Endothelial cell (in vitro differentiated cells): ENCODE measurements around the gene KANK2. TPM values are rescaled to one million over a fixed set of nuclear protein-coding genes. Genes with fewer than 3 reads are reported as not detected.

Experiments used
- DNase-seq: peaks from one replicate; pipeline ENCODE4 v3.0.0; 2021; ENCODE audit warnings: low spot score
- H3K27ac Mint-ChIP-seq: one replicate; pipeline ENCODE4 v1.8.0; 2021; ENCODE audit warnings: mixed read lengths, inconsistent platforms; ENCODE audit not compliant: unreplicated experiment
- H3K27me3 Mint-ChIP-seq: one replicate; pipeline ENCODE4 v1.8.0; 2021; ENCODE audit warnings: mild to moderate bottlenecking, moderate library complexity, mixed read lengths, inconsistent platforms; ENCODE audit not compliant: unreplicated experiment
- H3K36me3 Mint-ChIP-seq: one replicate; pipeline ENCODE4 v1.8.0; 2021; ENCODE audit warnings: mild to moderate bottlenecking, low read depth, mixed read lengths, inconsistent platforms; ENCODE audit not compliant: unreplicated experiment
- H3K4me1 Mint-ChIP-seq: one replicate; pipeline ENCODE4 v1.8.0; 2021; ENCODE audit warnings: mild to moderate bottlenecking, mixed read lengths, inconsistent platforms; ENCODE audit not compliant: unreplicated experiment
- H3K4me3 Mint-ChIP-seq: one replicate; pipeline ENCODE4 v1.8.0; 2021; ENCODE audit warnings: mild to moderate bottlenecking, mixed read lengths, inconsistent platforms; ENCODE audit not compliant: unreplicated experiment
- H3K9me3 Mint-ChIP-seq: one replicate; pipeline ENCODE4 v1.8.0; 2021; ENCODE audit warnings: mixed read lengths, inconsistent platforms; ENCODE audit not compliant: unreplicated experiment
- CTCF ChIP-seq: fragments of 200-600 bp; sonication (generic); IDR thresholded peaks from one replicate; pipeline ENCODE4 v1.5.0; 2021; ENCODE audit warnings: antibody characterized with exemption; ENCODE audit not compliant: unreplicated experiment
- total RNA-seq: library from RNA; stranded (reverse); fragmentation: NEBNext Ultra II Directional; extraction: Animal tissue kit (Norgen Biotek cat#: 25700); gene quantifications from one replicate; pipeline ENCODE4 v1.2.1, GENCODE V29; 2021; ENCODE audit not compliant: unreplicated experiment

The KANK2 gene
- total RNA-seq, 1 donor from 2014 or later: 103 TPM

- Mint-ChIP-seq H3K27me3 (peaks cover 10% of the 10 kb centered on the region), H3K27ac (peak overlapping the region; percentile 22), H3K9me3 (no peaks in the 10 kb centered on the region), H3K36me3 (peaks cover 53% of the 10 kb centered on the region), H3K4me1 (no peaks in the 10 kb centered on the region), H3K4me3 (peak overlapping the region; percentile 71)
- TF ChIP-seq CTCF: no peak
- no peak for DNase-seq
These were observed 80.8 kb downstream of the KANK2 start for GRCh38 chr19:11116507-11116906.

- Mint-ChIP-seq H3K27me3 (peaks cover 11% of the 10 kb centered on the region), H3K36me3 (peaks cover 55% of the 10 kb centered on the region)
These were observed 81.4 kb downstream of the KANK2 start for GRCh38 chr19:11115895-11116446.

GRCh38 chr19:11115042-11115441, 82.3 kb downstream of the KANK2 start:
- Mint-ChIP-seq H3K27ac (peak overlapping the region; percentile 13), H3K27me3 (peaks cover 9% of the 10 kb centered on the region), H3K4me1 (no peaks in the 10 kb centered on the region), H3K9me3 (no peaks in the 10 kb centered on the region), H3K36me3 (peaks cover 52% of the 10 kb centered on the region), H3K4me3 (no peak overlapping the region)
- no peak for DNase-seq
- TF ChIP-seq CTCF: no peak

More at GRCh38 chr19:11115895-11116446, 81.4 kb downstream of the KANK2 start:
- no peak for DNase-seq
- Mint-ChIP-seq H3K9me3 (no peaks in the 10 kb centered on the region), H3K27ac (no peak overlapping the region), H3K4me1 (no peaks in the 10 kb centered on the region), H3K4me3 (peak overlapping the region; percentile 71)
- TF ChIP-seq CTCF: no peak

Other genes with a start within 250 kb of the KANK2 start
- gene SMARCA4, start 236.5 kb downstream of the KANK2 start, total RNA-seq: 238 TPM
- gene LDLR, start 108.1 kb downstream of the KANK2 start, total RNA-seq: 158 TPM
- 17.0 TPM for gene SPC24, start 41.8 kb downstream of the KANK2 start, total RNA-seq
- gene ANGPTL8, start 42.1 kb upstream of the KANK2 start, total RNA-seq: not detected
- 411 TPM for gene DOCK6, start 65.0 kb upstream of the KANK2 start, total RNA-seq
- gene TSPAN16, start 98.6 kb upstream of the KANK2 start, total RNA-seq: not detected
- gene RAB3D, start 142.1 kb upstream of the KANK2 start, total RNA-seq: 76.0 TPM
- gene TMEM205, start 148.7 kb upstream of the KANK2 start, total RNA-seq: 68.9 TPM
- gene CCDC159, start 149.0 kb upstream of the KANK2 start, total RNA-seq: 22.3 TPM
- 13.7 TPM for gene PLPPR2, start 157.9 kb upstream of the KANK2 start, total RNA-seq
- 3.3 TPM for gene SWSAP1, start 177.1 kb upstream of the KANK2 start, total RNA-seq
- 18.4 TPM for gene EPOR, start 186.8 kb upstream of the KANK2 start, total RNA-seq
- 0.69 TPM for gene RGL3, start 221.8 kb upstream of the KANK2 start, total RNA-seq
- 0.64 TPM for gene ODAD3, start 237.6 kb upstream of the KANK2 start, total RNA-seq
- 466 TPM for gene PRKCSH, start 238.1 kb upstream of the KANK2 start, total RNA-seq